NCI-H345 (cell line): ENCODE results near the gene ZNF587.
"Not testable (repeated sequence)": the region's sequence is repeated elsewhere in the genome, so short reads cannot be mapped to it uniquely, and the experiment has no call there.

Experiments
- DNase-seq: peaks from one replicate; lab custom pipeline; 2025; lab: John Stamatoyannopoulos, UW

Gene ZNF587

GRCh38 chr19:57887195-57887941 is 37.7 kb downstream of the ZNF587 start:
- DNase-seq, result no peak

- DNase-seq, result no peak
Measured at GRCh38 chr19:57888107-57888559, 38.5 kb downstream of the ZNF587 start.

GRCh38 chr19:57888560-57889231 is 39.0 kb downstream of the ZNF587 start, which contains the start of gene ZNF814:
TSS of gene ZNF814 (minus strand) at chr19:57889037. CDS start at chr19:57888802, 235 bp downstream.
- DNase-seq, result peak; percentile 0

GRCh38 chr19:57890706-57891105 is 41.0 kb downstream of the ZNF587 start:
- DNase-seq, result not testable (repeated sequence)

GRCh38 chr19:57900311-57900710 is 50.7 kb downstream of the ZNF587 start:
- DNase-seq, result no peak

GRCh38 chr19:57903618-57904184 is 54.0 kb downstream of the ZNF587 start:
- no peak for DNase-seq

- no peak for DNase-seq
Measured at GRCh38 chr19:57905258-57905657, 55.6 kb downstream of the ZNF587 start.

- DNase-seq, result no peak
Measured at GRCh38 chr19:57907394-57907793, 57.7 kb downstream of the ZNF587 start.

GRCh38 chr19:57914531-57914930 is 64.9 kb downstream of the ZNF587 start:
- no peak for DNase-seq
